ENCODE measurements around the gene ERP29.
"Not testable (repeated sequence)": the region's sequence is repeated elsewhere in the genome, so short reads cannot be mapped to it uniquely, and the experiment has no call there.

ERP29 gene

DNA sequence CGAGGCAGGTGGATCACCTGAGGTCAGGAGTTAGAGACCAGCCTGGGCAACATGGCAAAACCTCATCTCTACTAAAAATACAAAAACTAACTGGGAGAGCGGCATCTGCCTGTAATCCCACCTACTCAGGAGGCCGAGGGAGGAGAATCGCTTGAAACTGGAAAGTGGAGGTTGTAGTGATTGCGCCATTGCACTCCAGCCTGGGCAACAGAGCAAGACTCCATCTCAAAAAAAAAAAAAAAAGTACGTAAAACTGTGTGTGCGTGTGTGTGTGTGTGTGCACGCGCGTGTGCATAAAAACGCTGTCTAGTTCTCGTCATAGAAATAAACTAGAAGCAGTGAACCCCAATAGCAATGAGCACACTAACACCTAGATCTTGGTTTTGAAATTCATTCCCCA lies 23.4 kb downstream of the ERP29 start:
- DNase-seq (ENCODE audit: low spot score): not testable (repeated sequence)

DNA sequence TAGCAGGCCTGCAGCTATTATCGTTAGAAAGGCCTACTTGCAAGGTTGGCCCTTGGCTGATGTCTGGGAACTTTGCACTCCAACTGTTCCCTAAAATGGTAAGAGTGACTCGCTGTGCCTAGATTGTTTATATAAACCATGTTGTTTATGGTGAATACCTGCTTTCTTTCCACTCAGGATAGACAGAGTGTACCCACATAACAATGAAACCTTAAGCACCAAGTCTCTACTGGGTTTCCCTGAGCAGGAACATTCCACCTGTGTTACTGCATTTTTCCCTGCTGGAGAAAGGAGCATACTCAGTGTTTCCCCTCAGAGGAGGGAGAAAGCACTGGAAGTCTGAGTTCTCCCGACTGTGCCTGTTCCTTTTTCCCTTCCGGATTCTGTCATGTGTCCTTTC lies 32.8 kb downstream of the ERP29 start:
- no peak for DNase-seq (ENCODE audit: low spot score)

DNA sequence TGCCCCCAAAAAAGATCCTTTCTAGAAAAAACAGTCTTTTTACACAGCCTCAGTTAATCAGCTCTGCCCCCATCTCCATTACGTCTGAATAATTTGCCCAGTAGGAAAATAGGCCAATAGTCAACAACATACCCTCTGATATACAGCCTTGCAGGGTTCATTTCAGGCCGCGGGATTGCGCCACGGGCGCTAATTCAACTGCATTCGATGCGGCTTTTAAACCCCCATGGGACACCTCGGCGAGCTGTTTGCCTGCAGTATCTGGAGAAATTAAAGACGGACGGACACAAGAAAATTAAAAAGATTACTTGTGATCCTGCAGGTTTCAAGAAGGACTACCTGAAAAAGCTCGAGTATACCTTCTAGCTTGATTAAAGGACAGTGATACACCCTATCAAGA lies 36.1 kb downstream of the ERP29 start:
- DNase-seq (ENCODE audit: low spot score): no peak

DNA sequence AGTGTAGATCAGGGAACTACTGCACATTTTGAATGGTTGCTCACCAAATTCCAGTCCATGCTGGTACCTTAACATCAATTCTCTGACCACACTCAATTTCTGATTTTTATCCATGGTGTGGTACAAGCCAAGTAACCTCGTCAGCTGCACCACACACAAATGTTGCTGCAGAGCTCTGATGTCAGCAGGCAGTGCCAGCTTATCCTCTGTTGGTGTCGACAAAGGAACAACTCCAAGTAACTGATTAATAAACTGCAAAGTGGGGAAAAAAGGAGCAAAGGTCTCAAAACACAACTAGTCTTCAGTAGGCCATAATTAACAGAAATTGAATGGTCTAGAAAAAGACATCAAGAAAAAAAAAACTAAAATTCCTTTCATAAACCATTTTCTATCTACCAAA lies 47.9 kb downstream of the ERP29 start:
- no peak for DNase-seq (ENCODE audit: low spot score)

DNA sequence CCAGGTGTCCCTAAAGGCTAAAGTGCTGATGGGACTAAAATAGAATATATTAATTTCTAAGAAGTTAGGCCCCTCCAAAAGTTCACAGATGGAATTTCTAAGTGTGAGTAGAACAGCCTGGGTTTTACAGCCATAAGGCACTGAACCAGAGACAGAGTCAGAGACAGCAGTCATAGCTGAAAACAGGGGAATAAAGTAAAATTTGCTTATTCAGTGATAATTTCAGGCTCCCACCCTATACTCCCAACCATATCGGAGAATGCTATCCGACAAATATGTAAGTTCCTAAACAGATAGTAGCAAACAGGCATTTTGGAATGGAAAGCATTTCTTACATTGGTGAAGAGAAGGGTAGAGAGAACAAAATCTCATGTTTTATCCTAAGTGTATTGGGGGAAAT lies 50.0 kb downstream of the ERP29 start:
- no peak for DNase-seq (ENCODE audit: low spot score)

- no peak for DNase-seq (ENCODE audit: low spot score)
These were observed 53.3 kb downstream of the ERP29 start for GRCh38 chr12:112066566-112066965.
